Measurements from ENCODE around the gene LIN28A. TPM values are rescaled to one million over a fixed set of nuclear protein-coding genes. Genes with fewer than 3 reads are reported as not detected.

LIN28A gene
- total RNA-seq, 4 donors from 2014 or later = not detected

GRCh38 chr1:26449868-26450267 lies 39.3 kb downstream of the LIN28A start:
- peaks cover 0 to 90% (median 0%) of the 10 kb centered on the region in 3 donors for H3K36me3 ChIP-seq

DNA sequence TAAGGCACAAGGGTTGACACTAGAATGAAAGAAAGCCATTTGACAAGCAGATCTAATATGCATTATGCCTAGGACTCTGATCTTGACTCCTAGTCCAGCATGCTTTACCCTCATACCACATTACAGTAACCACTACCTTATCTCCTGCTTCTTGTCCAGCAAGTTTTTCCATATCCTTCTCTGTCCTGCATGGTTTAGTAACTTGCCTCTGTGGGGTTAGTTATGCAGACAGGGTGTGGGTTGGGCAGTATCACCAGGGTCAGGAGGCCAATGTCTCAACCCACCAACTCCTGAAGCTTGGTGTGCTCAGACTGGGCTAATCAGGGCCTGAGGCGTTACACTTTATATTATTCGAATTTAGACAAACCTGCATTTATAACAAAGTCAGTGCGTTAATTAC lies 40.3 kb downstream of the LIN28A start:
- TF ChIP-seq, protein P1, sequence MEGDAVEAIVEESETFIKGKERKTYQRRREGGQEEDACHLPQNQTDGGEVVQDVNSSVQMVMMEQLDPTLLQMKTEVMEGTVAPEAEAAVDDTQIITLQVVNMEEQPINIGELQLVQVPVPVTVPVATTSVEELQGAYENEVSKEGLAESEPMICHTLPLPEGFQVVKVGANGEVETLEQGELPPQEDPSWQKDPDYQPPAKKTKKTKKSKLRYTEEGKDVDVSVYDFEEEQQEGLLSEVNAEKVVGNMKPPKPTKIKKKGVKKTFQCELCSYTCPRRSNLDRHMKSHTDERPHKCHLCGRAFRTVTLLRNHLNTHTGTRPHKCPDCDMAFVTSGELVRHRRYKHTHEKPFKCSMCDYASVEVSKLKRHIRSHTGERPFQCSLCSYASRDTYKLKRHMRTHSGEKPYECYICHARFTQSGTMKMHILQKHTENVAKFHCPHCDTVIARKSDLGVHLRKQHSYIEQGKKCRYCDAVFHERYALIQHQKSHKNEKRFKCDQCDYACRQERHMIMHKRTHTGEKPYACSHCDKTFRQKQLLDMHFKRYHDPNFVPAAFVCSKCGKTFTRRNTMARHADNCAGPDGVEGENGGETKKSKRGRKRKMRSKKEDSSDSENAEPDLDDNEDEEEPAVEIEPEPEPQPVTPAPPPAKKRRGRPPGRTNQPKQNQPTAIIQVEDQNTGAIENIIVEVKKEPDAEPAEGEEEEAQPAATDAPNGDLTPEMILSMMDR (IDR thresholded peaks at IDR 0.05) = no peak
- TF ChIP-seq POLR2A (IDR thresholded peaks at IDR 0.05) = no peak

More at GRCh38 chr1:26449868-26450267, 39.3 kb downstream of the LIN28A start:
- no peaks in the 10 kb centered on the region for H3K27me3 ChIP-seq
- no peak for DNase-seq
- no peaks in the 10 kb centered on the region for H3K4me1 ChIP-seq
- no peak for TF ChIP-seq POLR2A (IDR thresholded peaks at IDR 0.05)
- TF ChIP-seq, protein P1 (IDR thresholded peaks at IDR 0.05) = no peak
- H3K4me3 ChIP-seq = no peak overlapping the region
- no peaks in the 10 kb centered on the region for H3K9me3 ChIP-seq
- no peak overlapping the region for H3K27ac ChIP-seq

DNA sequence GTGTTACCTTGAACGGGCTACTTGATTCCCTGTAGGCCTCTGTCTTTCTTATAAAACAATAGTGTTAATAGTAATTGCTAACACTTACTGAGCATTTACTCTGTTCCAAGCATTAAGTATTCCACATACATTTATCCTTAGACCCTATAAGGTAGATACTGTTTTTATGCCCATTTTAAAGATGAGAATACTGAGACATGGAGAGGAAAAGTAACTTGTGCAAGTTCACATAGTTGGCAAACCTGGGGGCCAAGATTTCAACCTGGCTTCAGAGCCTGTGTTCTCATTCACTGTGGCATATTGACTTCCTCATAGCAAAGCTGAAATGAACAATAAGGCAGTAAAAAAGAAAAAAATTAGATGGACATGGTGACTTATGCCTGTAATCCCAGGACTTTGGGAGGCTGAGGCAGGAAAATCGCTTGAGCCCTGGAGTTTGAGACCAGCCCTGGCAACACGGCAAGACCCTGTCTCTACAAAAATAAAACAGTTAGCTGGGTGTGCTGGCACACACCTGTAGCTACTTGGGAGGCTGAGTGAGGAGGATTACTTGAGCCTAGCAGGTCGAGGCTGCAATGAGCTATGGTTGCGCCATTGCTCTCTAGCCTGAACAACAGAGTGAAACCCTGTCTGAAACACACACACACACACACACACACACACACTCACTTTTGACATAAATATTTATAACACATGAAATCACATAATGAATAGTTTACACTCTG lies 42.0 kb downstream of the LIN28A start:
- Histone ChIP-seq H3K27ac (no peak overlapping the region), H3K36me3 (peaks cover 0 to 82% (median 0%) of the 10 kb centered on the region in 3 donors), H3K9me3 (no peaks in the 10 kb centered on the region), H3K4me1 (no peaks in the 10 kb centered on the region), H3K27me3 (no peaks in the 10 kb centered on the region), H3K4me3 (no peak overlapping the region)
- TF ChIP-seq, protein P1 (IDR thresholded peaks at IDR 0.05) = no peak
- no peak for TF ChIP-seq POLR2A (IDR thresholded peaks at IDR 0.05)
- DNase-seq = no peak

More for the DNA sequence above, 40.3 kb downstream of the LIN28A start:
- Histone ChIP-seq H3K4me1 (no peaks in the 10 kb centered on the region), H3K9me3 (no peaks in the 10 kb centered on the region), H3K27me3 (no peaks in the 10 kb centered on the region), H3K36me3 (peaks cover 0 to 88% (median 0%) of the 10 kb centered on the region in 3 donors), H3K27ac (no peak overlapping the region), H3K4me3 (no peak overlapping the region)
- no peak for DNase-seq

GRCh38 chr1:26459148-26459547 lies 48.5 kb downstream of the LIN28A start:
- DNase-seq = no peak
- H3K4me3 ChIP-seq = no peak overlapping the region
- peaks cover 0 to 79% (median 0%) of the 10 kb centered on the region in 3 donors for H3K36me3 ChIP-seq
- TF ChIP-seq, protein P1 (IDR thresholded peaks at IDR 0.05) = no peak
- TF ChIP-seq POLR2A (IDR thresholded peaks at IDR 0.05) = no peak
- H3K27me3 ChIP-seq = no peaks in the 10 kb centered on the region
- H3K4me1 ChIP-seq = no peaks in the 10 kb centered on the region
- H3K9me3 ChIP-seq = no peaks in the 10 kb centered on the region
- no peak overlapping the region for H3K27ac ChIP-seq

- H3K27me3 ChIP-seq = no peaks in the 10 kb centered on the region
- no peaks in the 10 kb centered on the region for H3K4me1 ChIP-seq
- TF ChIP-seq, protein P1 (IDR thresholded peaks at IDR 0.05) = no peak
- TF ChIP-seq POLR2A (IDR thresholded peaks at IDR 0.05) = no peak
- H3K9me3 ChIP-seq = no peaks in the 10 kb centered on the region
- no peak overlapping the region for H3K4me3 ChIP-seq
- peaks cover 0 to 80% (median 0%) of the 10 kb centered on the region in 3 donors for H3K36me3 ChIP-seq
- DNase-seq = no peak
- no peak overlapping the region for H3K27ac ChIP-seq
Measured at GRCh38 chr1:26459573-26460031, 49.0 kb downstream of the LIN28A start.

Data from Peyer's patch (tissue), 4 donors.